ENCODE results near the gene PCDHGA1.
"Not testable (repeated sequence)": the region's sequence is repeated elsewhere in the genome, so short reads cannot be mapped to it uniquely, and the experiment has no call there.

PCDHGA1 gene

GRCh38 chr5:141383345-141383744, 53.0 kb downstream of the PCDHGA1 start:
- DNase-seq, result no peak

DNA sequence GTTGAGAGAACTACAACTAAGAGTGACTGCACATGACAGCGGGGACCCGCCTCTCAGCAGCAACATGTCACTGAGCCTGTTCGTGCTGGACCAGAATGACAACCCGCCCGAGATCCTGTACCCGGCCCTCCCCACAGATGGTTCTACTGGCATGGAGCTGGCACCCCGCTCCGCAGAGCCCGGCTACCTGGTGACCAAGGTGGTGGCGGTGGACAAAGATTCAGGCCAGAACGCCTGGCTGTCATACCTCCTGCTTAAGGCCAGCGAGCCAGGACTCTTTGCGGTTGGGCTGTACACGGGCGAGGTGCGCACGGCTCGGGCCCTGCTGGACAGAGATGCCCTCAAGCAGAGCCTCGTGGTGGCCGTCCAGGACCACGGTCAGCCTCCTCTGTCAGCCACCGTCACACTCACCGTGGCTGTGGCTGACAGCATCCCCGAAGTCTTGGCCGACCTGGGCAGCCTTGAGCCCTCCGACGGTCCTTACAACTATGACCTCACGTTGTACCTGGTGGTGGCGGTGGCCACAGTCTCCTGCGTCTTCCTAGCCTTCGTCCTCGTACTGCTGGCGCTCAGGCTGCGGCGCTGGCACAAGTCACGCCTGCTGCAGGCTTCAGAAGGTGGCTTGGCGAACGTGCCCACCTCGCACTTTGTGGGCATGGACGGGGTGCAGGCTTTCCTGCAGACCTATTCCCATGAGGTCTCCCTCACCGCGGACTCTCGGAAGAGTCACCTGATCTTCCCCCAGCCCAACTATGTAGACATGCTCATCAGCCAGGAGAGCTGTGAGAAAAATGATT, 54.4 kb downstream of the PCDHGA1 start:
- no peak for DNase-seq

DNA sequence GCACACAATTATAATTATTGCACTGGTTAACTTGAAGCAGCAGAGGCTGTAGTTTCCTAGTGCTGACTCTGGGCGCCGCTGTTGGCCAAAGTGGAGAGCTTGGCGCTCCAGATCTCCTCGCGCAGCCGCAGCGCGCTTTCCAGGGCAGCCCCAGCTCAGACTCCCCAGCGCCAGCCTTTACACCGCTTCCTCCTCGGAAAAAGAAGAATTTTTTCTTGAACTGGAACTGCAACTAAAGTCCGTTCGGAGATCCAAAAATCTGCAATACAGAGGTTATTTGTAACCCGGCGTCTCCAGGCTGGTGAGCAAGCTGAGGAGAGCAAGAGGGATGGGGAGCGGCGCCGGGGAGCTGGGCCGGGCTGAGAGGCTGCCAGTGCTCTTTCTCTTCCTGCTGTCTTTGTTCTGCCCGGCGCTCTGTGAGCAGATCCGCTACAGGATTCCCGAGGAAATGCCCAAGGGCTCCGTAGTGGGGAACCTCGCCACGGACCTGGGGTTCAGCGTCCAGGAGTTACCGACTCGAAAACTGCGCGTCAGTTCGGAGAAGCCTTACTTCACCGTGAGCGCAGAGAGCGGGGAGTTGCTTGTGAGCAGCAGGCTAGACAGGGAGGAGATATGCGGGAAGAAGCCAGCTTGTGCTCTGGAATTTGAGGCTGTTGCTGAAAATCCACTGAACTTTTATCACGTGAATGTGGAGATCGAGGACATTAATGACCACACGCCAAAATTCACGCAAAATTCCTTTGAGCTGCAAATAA, 57.4 kb downstream of the PCDHGA1 start, which contains the start of gene PCDHGB4:
PCDHGB4 (plus strand) TSS at position 142 of the 755 bp plus-strand sequence; CDS start at position 329, 187 bp downstream.
- DNase-seq, result not testable (repeated sequence)

- DNase-seq, result no peak
Observed at GRCh38 chr5:141388661-141389060, 58.3 kb downstream of the PCDHGA1 start.

GRCh38 chr5:141389153-141390042, 59.1 kb downstream of the PCDHGA1 start:
- DNase-seq, result no peak

DNA sequence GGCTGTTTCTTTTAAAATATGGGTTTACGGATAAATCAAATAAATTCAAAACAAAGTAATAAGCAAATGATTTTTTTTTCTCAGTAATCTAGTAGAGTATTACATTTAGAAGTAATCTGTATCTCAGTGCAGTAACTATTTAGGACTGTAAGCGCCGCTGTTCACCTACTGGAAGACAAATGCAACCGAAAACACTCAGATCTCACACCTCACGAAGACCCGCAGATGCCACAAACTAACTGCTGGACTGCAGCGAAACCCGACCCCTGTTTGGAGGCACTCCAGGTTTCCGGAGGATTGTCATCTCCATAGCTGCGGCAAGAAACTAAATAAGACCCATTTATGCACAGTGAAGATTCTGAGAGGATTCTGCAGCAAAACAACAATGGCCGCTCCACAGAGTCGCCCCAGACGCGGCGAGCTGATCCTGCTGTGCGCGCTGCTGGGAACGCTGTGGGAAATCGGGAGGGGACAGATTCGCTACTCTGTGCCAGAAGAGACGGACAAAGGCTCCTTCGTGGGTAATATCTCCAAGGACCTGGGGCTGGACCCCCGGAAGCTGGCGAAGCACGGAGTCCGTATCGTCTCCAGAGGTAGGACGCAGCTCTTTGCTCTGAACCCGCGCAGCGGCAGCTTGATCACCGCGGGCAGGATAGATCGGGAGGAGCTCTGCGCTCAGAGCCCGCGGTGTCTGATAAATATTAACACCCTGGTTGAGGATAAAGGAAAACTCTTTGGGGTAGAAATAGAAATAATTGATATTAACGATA, 62.3 kb downstream of the PCDHGA1 start, which contains the start of gene PCDHGA8:
PCDHGA8 (plus strand) TSS at position 205 of the 770 bp plus-strand sequence; CDS start at position 386, 181 bp downstream.
- DNase-seq, result no peak

GRCh38 chr5:141393267-141393666, 63.0 kb downstream of the PCDHGA1 start:
- no peak for DNase-seq

DNA sequence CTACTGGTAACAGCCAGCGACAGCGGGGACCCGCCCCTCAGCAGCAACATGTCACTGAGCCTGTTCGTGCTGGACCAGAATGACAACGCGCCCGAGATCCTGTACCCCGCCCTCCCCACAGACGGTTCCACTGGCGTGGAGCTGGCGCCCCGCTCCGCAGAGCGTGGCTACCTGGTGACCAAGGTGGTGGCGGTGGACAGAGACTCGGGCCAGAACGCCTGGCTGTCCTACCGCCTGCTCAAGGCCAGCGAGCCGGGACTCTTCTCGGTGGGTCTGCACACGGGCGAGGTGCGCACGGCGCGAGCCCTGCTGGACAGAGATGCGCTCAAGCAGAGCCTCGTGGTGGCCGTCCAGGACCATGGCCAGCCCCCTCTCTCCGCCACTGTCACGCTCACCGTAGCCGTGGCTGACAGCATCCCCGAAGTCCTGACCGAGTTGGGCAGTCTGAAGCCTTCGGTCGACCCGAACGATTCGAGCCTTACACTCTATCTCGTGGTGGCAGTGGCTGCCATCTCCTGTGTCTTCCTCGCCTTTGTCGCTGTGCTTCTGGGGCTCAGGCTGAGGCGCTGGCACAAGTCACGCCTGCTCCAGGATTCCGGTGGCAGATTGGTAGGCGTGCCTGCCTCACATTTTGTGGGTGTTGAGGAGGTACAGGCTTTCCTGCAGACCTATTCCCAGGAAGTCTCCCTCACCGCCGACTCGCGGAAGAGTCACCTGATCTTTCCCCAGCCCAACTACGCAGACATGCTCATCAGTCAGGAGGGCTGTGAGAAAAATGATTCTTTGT, 64.3 kb downstream of the PCDHGA1 start:
- DNase-seq, result not testable (repeated sequence)

GRCh38 chr5:141397756-141398551, 67.6 kb downstream of the PCDHGA1 start, which contains the start of gene PCDHGB5:
PCDHGB5 (plus strand) TSS chr5:141397947; CDS start chr5:141398128, 181 bp downstream.
- not testable (repeated sequence) for DNase-seq

DNA sequence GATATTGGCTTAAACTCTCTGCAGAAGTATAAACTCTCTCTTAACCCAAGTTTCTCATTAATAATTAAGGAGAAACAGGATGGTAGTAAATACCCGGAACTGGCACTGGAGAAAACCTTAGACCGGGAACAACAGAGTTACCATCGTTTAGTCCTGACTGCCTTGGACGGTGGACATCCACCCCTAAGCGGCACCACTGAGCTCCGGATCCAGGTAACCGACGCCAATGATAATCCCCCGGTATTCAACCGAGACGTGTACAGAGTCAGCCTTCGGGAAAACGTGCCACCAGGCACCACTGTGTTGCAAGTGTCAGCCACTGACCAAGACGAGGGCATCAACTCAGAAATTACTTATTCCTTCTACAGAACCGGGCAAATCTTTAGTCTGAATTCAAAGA, 68.3 kb downstream of the PCDHGA1 start:
- DNase-seq, result no peak

GRCh38 chr5:141399555-141400258, 69.4 kb downstream of the PCDHGA1 start:
- no peak for DNase-seq

- DNase-seq, result no peak
Observed at GRCh38 chr5:141402553-141403243, 72.4 kb downstream of the PCDHGA1 start, which contains the start of gene PCDHGA9. PCDHGA9 (plus strand) TSS chr5:141402778; CDS start chr5:141402953, 175 bp downstream.

- no peak for DNase-seq
Observed at GRCh38 chr5:141403387-141403786, 73.1 kb downstream of the PCDHGA1 start.

GRCh38 chr5:141407790-141408505, 77.6 kb downstream of the PCDHGA1 start, which contains the start of gene PCDHGB6:
PCDHGB6 (plus strand) TSS chr5:141408021; CDS start chr5:141408203, 182 bp downstream.
- DNase-seq, result not testable (repeated sequence)

- DNase-seq, result no peak
Observed at GRCh38 chr5:141409598-141410306, 79.4 kb downstream of the PCDHGA1 start.

GRCh38 chr5:141411575-141411974, 81.3 kb downstream of the PCDHGA1 start:
- DNase-seq, result no peak

Data from NCI-H1694 treated with DMSO at 0.1 percent for 48 hours (cell line).